Activated naive CD4-positive, alpha-beta T cell treated with anti-CD3 and anti-CD28 coated beads, Interleukin-2, amount 50 U/mL, for 72 hours (primary cell): ENCODE data around the gene ARL16. TPM values are rescaled to one million over a fixed set of nuclear protein-coding genes. Genes with fewer than 3 reads are reported as not detected.

Source experiments
- ATAC-seq, 2 donors: fragments of 150-1000 bp; cut with Tn5 transposase; 2 replicates each; pipeline ENCODE4 v1.10.0; 2021; ENCODE audit warnings: mild to moderate bottlenecking in 2 of 2, moderate library complexity in 2 of 2
- DNase-seq, 2 donors: peaks; one replicate each; pipeline ENCODE4 v3.0.0; 2021 to 2022; ENCODE audit warnings: low spot score in 2 of 2
- H3K27ac Mint-ChIP-seq, 2 donors: one replicate each; pipeline ENCODE4 v1.8.0; 2022; ENCODE audit warnings: mild to moderate bottlenecking in 2 of 2, mixed read lengths in 2 of 2
- H3K36me3 Mint-ChIP-seq, 2 donors: one replicate each; pipeline ENCODE4 v1.8.0; 2022; ENCODE audit warnings: mixed read lengths in 2 of 2
- H3K9me3 Mint-ChIP-seq, 2 donors: one replicate each; pipeline ENCODE4 v1.8.0; 2022; ENCODE audit warnings: mixed read lengths in 2 of 2
- total RNA-seq, 2 donors: library from RNA; stranded (reverse); gene quantifications; one replicate each; pipeline ENCODE4 v1.2.3, GENCODE V29; 2022

Gene ARL16
- total RNA-seq, 2 donors from 2014 or later: 12.6 to 30.6 TPM

DNA sequence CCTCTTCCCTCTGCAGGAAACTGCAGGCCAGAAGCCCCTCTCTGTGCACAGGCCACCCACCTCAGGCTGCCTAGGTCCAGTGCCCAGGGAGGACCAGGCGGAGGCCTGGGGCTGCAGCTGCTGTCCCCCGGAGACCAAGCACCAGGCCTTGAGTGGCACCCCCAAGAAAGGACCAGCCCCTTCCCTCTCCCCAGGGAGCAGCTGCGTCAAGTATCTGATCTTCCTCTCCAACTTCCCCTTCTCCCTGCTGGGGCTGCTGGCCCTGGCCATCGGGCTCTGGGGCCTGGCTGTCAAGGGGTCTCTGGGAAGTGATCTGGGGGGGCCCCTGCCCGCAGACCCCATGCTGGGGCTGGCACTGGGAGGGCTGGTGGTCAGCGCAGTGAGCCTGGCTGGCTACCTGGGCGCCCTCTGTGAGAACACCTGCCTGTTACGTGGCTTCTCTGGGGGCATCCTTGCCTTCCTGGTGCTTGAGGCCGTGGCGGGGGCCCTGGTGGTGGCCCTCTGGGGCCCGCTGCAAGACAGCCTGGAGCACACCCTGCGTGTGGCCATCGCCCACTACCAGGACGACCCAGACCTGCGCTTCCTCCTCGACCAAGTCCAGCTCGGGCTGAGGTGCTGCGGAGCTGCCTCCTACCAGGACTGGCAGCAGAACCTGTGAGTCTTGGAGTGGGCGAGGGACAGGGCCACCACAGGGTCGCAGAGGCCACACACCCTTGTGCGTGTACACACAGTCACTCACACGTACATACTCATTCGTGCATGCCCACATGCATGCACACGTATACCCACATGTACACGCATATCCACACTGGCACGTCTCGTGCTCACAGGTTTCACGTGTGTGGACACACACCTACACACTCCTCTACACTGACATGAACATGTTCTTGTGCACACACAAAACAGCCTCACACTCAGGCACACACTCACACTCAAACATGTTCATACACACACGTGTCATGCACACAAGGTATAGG is 38.3 kb downstream of the ARL16 start:
- H3K27ac Mint-ChIP-seq: no peak overlapping the region

DNA sequence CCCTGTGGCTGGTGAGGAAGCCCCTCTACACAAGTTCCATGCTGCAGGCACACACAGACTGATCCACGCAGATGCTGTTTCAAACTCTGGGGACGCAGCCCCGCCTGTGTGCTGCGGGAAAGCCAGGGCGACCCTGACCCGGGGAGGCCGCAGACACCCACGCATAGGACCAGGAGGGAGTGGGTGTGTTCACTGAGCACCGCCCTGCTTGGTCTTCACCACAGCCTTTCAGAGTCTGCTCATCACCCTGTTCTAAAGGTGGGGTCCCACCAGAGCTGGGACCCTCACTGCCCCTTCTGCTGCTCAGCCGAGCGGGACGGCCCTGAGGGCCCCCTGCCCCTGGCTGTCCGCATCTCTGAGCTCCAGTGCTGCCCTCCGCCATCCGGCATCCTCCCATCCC is 39.1 kb downstream of the ARL16 start:
- ATAC-seq (no peak), DNase-seq (no peak)
- H3K27ac Mint-ChIP-seq: no peak overlapping the region
- H3K36me3 Mint-ChIP-seq: peaks cover 0 to 9% of the 10 kb centered on the region in 2 donors
- no peaks in the 10 kb centered on the region for H3K9me3 Mint-ChIP-seq

More for the DNA sequence above, 38.3 kb downstream of the ARL16 start:
- H3K36me3 Mint-ChIP-seq: peaks cover 0 to 9% of the 10 kb centered on the region in 2 donors
- ATAC-seq (no peak), DNase-seq (no peak)
- no peaks in the 10 kb centered on the region for H3K9me3 Mint-ChIP-seq

DNA sequence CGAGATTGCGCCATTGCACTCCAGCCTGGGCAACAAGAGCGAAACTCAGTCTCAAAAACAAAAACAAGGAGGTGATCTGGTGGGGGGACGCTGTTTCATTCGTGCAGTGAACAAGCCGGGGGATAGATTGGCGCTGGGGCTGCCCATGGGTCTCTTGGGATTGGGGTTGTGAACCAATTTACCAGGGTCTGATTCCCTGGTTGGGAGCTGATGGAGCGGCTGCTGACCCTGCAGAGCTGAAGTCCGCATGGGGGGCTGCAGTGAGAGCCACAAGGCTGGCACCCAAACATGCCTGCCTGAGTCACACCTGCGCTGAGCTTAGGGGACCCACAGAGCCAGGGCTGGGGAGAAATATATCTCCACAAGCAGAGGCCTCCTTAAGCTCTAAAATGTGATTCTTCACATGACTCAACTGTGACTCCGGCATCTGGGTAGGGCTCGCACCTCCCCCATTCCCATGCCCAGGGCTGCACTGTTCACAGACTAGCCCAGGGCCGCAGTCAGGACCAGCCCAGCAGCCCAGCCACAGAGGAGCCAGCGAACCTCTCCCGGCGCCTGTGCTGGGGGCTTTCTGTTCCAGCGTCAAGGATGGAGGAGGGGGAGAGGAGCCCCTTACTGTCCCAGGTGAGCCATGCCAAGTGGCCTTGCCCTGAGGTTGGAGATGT is 41.6 kb downstream of the ARL16 start:
- no peak overlapping the region for H3K27ac Mint-ChIP-seq
- ATAC-seq (no peak), DNase-seq (no peak)
- H3K9me3 Mint-ChIP-seq: no peaks in the 10 kb centered on the region
- H3K36me3 Mint-ChIP-seq: no peaks in the 10 kb centered on the region

DNA sequence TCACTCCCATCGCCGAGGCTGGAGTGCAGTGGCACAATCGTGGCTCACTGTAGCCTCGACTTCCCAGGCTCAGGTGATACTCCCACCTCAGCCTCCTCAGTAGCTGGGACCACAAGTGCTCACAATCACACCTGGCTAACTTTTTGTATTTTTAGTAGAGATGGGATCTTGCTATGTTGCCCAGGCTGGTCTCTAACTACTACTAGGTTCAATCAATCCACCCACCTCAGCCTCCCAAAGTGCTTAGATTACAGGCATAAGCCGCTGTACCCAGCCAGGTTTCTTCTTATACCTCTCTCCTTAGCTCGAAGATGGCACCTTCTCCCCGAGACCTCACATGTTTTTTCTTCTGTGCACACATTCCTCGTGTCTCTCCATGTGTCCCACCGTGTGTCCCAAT is 43.6 kb downstream of the ARL16 start:
- DNase-seq: no peak
- H3K36me3 Mint-ChIP-seq: peaks cover 6 to 7% of the 10 kb centered on the region in 2 donors
- no peaks in the 10 kb centered on the region for H3K9me3 Mint-ChIP-seq
- no peak overlapping the region for H3K27ac Mint-ChIP-seq
- no peak for ATAC-seq

DNA sequence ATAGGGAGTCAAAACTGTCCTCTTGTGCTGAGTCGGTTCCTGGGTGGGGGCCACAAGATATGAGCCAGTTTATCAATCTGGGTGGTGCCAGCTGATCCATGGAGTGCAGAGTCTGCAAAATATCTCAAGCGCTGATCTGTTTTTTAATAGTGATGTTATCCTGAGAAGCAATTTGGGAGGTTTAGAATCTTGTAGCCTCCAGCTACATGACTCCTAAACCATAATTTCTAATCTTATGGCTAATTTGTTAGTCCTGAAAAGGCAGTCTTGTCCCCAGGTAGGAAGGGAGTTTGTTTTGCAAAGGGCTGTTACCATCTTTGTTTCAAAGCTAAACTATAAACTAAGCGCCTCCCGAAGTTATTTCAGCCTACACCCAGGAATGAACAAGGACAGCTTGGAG is 44.9 kb downstream of the ARL16 start:
- no peaks in the 10 kb centered on the region for H3K9me3 Mint-ChIP-seq
- ATAC-seq: no peak
- DNase-seq: no peak
- no peak overlapping the region for H3K27ac Mint-ChIP-seq
- H3K36me3 Mint-ChIP-seq: peaks cover 6 to 7% of the 10 kb centered on the region in 2 donors

DNA sequence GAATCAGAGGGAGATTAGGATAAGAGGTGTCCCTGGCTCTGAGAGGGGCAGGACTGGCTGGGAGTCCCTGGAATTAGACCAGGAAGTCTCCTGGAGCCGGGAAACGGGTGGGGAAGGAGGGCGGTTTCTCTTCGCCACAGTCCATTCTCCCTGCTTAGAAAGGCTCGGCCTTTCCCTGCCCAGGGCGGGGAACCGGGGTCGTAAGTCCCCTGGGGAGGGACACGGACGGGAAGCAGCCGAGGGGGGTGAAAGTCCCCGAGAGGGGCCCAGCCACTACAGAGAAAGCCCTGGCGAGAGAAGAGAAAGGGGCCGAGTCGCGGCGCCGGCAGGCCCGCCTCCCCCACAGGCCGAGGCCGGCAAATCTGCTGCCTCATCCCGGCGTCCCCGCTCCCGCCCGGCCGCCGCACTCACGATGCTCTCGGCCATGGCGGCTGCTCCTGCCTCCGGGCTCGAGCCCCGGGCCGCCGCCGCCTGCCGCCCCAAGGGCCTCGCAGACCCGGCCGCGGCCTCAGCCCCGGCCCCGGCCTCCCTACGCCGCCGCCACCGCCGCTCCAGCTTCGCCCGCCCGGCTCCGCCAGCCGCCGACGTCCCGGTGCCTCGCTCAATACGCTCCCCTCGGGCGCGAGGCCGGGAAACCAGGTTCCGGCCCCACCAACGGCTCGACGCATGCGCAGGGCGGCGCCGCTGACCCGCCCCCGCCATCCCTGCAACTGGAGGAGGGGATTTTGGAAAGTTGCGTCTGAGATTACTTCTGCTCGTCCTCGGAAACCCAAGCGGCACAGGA is 46.9 kb downstream of the ARL16 start, which contains the start of the genes NPLOC4 and TSPAN10:
NPLOC4 (minus strand) TSS at position 608 of the 784 bp plus-strand sequence; CDS start at position 426, 182 bp downstream.
TSPAN10 (plus strand) TSS at position 692 of the 784 bp plus-strand sequence. CDS start 5,217 bp downstream, outside the sequence.
- ATAC-seq (peak; percentile 93 to 94), DNase-seq (peak; percentile 89 to 91)
- Mint-ChIP-seq H3K27ac (peak within 1 kb of the TSS; percentile 92 to 96), H3K9me3 (no peaks in the 10 kb centered on the region), H3K36me3 (peaks cover 6 to 7% of the 10 kb centered on the region in 2 donors)

DNA sequence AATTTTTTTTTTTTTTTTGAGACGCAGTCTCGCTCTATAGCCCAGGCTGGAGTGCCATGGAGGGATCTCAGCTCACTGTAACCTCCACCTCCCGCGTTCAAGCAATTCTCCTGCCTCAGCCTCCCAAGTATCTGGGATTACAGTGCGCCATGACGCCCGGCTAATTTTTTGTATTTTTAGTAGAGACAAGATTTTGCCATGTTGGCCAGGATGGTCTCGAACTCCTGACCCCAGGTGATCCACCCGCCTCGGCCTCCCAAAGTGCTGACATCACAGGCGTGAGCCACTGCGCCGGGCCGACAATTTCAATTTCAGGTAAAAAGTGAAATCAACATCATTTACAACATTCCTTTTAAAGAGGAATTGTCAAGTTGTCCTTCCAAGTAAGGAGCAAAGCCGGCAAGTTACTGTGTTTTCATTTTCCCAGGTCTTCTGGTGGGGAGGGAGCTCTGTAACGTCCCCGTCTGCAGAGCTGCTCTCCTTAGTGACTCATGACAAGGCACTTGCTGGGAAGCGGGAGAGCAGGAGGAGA is 47.6 kb downstream of the ARL16 start:
- H3K36me3 Mint-ChIP-seq: peaks cover 6 to 7% of the 10 kb centered on the region in 2 donors
- no peaks in the 10 kb centered on the region for H3K9me3 Mint-ChIP-seq
- peak; percentile 13 to 41 for ATAC-seq
- peak overlapping the region; percentile 92 to 96 for H3K27ac Mint-ChIP-seq
- DNase-seq: no peak

DNA sequence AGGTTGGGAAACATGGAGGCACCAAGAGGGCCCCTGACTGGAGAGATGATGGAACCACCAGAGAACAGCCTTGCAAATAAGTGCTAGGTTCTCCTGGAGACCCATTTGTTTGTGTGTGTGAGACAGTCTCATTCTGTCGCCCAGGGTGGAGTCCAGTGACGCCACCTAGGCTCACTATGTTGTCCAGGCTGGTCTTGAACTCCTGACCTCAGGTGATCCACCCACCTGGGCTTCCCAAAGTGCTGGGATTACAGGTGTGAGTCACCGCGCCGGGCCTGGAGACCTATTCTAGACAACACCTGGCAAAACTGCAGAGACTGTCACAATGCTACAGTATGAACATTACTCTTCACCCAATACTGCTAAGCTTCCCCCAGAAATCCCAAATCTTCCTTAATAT is 48.2 kb downstream of the ARL16 start:
- Mint-ChIP-seq H3K9me3 (no peaks in the 10 kb centered on the region), H3K27ac (peak overlapping the region; percentile 92 to 96), H3K36me3 (peaks cover 6 to 7% of the 10 kb centered on the region in 2 donors)

DNA sequence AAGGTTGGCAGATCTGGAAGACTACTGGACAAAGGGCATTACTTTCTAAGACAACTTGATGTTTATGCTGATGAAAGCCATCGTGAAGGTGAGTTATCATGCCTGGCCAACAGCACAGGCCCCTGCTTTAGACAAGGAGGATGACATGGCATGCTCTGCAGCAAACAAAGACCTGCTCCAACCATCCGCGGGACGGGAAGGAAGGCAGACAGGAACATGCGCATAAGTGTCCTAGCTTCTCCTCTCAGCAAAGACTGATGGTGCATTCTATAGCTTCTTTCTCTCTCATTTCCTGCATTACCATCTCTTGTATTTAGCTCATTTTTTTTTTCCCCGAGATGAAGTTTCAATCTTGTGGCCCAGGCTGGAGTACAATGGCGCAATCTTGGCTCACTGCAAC is 52.1 kb downstream of the ARL16 start:
- peak overlapping the region in 1 of 2 donors; percentile 85 for H3K27ac Mint-ChIP-seq
- no peaks in the 10 kb centered on the region for H3K9me3 Mint-ChIP-seq
- ATAC-seq (no peak), DNase-seq (no peak)
- H3K36me3 Mint-ChIP-seq: peaks cover 13 to 25% of the 10 kb centered on the region in 2 donors

More for the DNA sequence above, 48.2 kb downstream of the ARL16 start:
- DNase-seq: no peak
- ATAC-seq: no peak

Other genes starting within 250 kb of the ARL16 start
- gene ACTG1, start 171.0 kb downstream of the ARL16 start, total RNA-seq: 1,000 to 10,000 TPM; 6,062 to 6,573 TPM
- under 1 TPM; 0.30 to 0.86 TPM for gene FSCN2, start 155.4 kb downstream of the ARL16 start, total RNA-seq
- 10 to 100 TPM; 19.8 to 37.9 TPM for gene FAAP100, start 131.4 kb downstream of the ARL16 start, total RNA-seq
- 100 to 1,000 TPM in 1 of 2 donors, 10 to 100 TPM in 1; 67.3 to 173 TPM for gene NPLOC4, start 46.7 kb downstream of the ARL16 start, total RNA-seq
- gene TSPAN10, start 46.6 kb downstream of the ARL16 start, total RNA-seq: under 1 TPM; 0.56 to 0.75 TPM
- gene PDE6G, start 27.3 kb downstream of the ARL16 start, total RNA-seq: 1 to 10 TPM; 5.8 to 8.1 TPM
- 10 to 100 TPM; 20.1 to 43.7 TPM for gene OXLD1, start 17.2 kb downstream of the ARL16 start, total RNA-seq
- 10 to 100 TPM; 35.0 to 38.7 TPM for gene CCDC137, start 17.1 kb downstream of the ARL16 start, total RNA-seq
- gene HGS, start 214 bp upstream of the ARL16 start, total RNA-seq: 100 to 1,000 TPM; 111 to 168 TPM
- gene MRPL12, start 19.6 kb upstream of the ARL16 start, total RNA-seq: 100 to 1,000 TPM in 1 of 2 donors, 10 to 100 TPM in 1; 61.8 to 105 TPM
- 10 to 100 TPM; 23.0 to 27.8 TPM for gene SLC25A10, start 28.5 kb upstream of the ARL16 start, total RNA-seq
- not detected for gene GCGR, start 120.4 kb upstream of the ARL16 start, total RNA-seq
- gene MCRIP1, start 149.5 kb upstream of the ARL16 start, total RNA-seq: 10 to 100 TPM; 40.4 to 55.3 TPM
- gene PPP1R27, start 151.3 kb upstream of the ARL16 start, total RNA-seq: not detected
- 100 to 1,000 TPM; 382 to 460 TPM for gene P4HB, start 176.7 kb upstream of the ARL16 start, total RNA-seq
- 100 to 1,000 TPM; 328 to 513 TPM for gene ARHGDIA, start 187.5 kb upstream of the ARL16 start, total RNA-seq
- gene ALYREF, start 207.8 kb upstream of the ARL16 start, total RNA-seq: 100 to 1,000 TPM; 186 TPM
- gene ANAPC11, start 207.9 kb upstream of the ARL16 start, total RNA-seq: 100 to 1,000 TPM; 122 to 154 TPM
- under 1 TPM in 1 of 2 donors, not detected in 1; 0.27 TPM for gene NPB, start 218.4 kb upstream of the ARL16 start, total RNA-seq
- 10 to 100 TPM; 16.4 to 20.1 TPM for gene PCYT2, start 227.6 kb upstream of the ARL16 start, total RNA-seq
- 10 to 100 TPM; 35.7 to 43.7 TPM for gene SIRT7, start 234.4 kb upstream of the ARL16 start, total RNA-seq
- 10 to 100 TPM; 19.6 to 35.2 TPM for gene MAFG, start 243.9 kb upstream of the ARL16 start, total RNA-seq